ENCODE measurements around the gene CHN1.

Gene CHN1

DNA sequence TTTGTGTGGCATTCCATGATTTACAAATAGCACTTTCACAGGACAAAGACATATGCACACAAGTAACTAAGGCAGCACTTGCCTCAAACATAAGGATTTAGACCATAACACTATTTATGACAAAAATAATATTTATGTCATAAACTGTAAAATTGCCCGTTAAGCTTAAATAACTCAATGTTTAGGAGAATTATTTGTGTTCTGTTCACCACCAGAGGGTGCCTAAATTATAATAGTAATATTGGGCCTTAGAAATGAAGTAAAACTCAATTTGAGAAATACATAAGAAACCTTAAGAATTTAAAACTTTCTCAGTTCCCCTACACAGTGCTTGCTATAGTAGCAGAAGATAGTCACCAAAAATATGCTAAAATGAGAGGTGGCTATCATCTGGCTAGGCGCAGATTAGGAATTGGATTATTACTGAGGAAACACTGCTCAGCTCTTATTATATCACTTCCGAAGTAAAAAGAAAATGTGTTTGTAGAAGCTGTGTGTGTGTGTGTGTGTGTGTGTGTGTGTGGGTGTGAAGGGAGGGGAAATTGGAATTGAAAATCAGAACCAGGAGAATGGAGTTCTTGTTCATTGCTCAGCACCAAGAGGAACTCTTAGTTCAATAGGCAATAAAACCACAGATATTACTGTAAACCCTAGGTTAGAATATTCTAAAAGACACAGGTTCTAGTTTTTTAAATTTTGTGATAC is 4.9 kb upstream of the CHN1 start:
- no peak for DNase-seq

DNA sequence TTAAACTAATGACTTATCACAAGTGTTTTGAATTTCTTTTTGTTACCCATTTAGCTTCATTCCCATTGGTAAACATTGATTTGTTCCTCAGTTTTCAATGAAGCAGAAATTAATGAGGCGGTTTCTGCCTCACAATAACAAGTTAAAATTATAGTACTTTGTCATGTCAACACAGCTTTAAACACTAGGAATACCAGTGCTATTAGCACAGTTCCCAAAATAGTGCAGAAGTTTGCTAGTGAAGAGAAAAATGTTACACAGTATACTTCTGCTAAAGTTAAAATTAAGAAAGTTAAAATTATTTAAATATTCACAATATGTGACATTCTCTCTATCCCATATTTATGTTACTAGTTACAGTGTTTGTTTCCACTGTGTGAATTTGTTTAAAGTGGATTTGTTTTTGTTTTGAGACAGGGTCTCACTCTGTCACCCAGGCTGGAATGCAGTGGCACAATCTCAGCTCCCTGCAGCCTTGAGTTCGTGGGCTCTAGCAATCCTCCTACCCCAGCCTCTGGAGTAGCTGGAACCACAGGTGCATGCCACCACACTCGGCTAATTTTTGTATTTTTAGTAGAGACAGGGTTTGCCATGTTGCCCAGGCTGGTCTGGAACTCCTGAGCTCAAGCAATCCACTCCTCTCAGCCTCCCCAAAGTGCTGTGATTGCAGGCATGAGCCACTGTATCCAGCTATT is 3.8 kb upstream of the CHN1 start:
- no peak for DNase-seq

DNA sequence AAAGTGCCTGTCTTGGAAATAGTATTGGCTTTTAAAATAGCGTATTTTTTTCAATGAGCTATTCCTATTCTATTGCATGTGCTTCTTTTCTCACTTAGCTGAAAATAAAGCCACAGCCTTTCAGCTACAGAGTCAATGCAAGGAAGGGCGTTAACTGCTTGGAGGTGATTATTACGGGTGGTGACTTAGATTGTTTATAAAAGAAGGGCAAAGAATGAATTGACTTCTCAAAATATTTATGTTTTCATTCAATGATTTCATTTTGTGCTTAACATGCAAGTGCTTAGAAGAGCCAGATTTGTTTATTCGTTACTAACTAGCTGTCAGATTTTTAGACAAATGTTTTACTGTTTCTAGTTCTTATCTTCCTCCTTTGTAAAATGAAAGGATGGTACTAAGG is 2.8 kb upstream of the CHN1 start:
- DNase-seq = no peak

DNA sequence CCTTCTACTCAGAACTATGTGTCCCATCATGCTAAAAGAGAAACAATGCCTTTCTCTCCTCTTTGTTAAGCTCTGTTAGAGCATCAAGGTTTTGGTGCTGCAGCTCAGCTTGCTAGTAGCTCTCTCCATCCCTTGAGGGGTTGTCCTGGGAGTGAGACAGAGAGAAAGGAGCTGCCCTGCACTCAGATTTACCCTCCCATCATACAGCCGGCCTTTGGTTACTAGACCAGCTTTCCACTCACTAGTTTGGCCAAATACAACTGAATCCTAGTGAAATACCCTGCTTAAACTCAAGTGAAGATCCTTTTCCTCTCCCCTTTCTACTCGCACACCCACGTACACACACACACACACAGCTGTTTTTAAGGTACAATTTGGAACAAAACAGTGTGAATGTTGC is 2.3 kb upstream of the CHN1 start:
- no peak for DNase-seq

DNA sequence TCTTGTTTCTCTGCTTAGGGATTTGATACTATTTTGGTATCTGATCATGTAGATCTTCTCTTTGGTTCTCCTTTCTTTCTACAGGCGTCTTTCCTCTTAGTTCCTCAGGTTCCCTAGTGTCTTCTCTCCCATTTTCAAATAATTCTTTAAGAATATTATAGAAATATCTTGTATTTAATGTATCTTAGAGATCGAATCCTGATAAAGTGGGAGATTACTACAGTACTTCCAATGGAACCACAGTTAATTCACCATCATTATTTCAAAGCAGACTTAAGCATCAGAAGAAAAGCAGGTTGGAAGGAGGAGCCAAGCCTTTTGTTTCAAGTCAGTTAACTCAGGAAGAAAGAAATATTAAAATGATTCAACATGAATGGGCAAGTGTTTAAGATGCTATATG is 1.1 kb upstream of the CHN1 start:
- DNase-seq = no peak

DNA sequence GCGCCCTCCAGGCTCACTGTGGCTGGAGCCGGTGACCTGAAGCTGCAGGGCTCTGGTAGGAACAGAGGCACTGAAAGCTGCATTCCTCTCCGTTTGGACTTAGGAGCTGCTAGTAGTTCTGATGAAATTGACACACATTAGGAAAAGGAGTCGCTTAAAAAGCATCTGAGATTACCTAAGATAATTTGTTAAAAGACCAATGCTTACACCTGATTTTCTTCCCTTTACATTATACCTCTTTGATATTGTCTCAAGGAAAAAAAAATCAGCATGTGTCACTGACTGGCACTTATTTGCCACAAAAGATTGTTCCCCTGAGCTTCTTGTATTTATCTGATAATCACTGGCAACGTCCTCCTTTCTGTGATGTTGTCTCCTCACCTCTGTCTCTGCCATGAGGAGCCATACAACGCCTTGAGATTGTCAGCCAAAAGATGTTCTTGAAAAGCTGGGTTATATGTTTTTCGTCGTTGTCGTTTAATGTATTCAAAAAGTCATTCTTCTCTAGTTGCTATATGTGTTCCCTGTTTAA is 618 bp upstream of the CHN1 start:
- DNase-seq = no peak

DNA sequence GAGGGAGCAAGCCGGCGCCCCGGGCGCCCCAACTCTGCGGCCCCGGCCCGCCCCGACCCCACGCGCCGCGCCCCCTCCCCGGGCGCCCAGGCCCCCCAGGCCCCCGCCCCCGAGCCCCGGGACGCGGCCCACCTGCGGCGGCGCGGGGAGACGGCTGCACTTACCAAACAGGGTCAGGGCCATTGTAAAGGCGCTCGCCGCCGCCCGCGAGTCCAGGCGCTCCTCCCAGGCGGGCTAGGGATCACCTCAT is 526 bp downstream of the CHN1 start:
- no peak for DNase-seq

DNA sequence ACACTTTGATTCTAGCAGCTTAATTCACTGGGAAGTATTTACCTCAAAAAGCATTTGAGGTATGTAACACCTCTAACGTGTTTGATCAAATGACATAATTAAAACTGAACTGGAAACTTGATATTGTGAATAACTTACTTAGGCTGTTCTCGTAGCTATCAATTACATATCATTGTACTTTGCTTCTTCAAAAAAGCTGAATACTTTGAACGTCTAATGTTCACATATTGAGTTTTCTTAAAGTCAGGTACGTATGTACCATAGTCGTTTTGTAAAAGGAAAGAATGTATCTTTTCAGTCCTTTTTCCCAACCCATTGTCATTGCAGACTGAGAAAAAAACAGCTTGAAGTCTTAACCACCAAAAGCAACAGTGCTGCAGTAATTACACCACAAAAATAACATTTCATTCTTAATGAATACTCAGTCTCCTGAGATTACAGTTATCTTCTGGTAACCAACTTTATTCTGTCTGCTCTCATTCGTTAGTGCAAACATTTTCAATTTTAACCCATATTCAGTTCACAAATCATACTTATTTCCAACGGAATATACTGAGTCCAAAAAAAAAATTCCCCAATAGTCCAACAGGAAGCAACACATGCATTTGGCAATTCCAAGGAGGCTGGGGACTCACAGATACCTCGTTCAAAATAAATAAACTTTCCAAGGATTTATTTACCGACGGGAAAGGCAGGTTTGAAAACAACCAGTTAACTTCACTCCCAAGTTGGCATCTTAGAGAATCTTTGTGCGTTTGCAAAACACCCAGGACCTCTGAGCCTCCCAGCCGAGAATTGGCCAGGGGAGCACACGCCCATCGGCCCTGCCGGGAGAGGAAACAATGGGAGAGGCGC is 1.1 kb downstream of the CHN1 start:
- DNase-seq = no peak

DNA sequence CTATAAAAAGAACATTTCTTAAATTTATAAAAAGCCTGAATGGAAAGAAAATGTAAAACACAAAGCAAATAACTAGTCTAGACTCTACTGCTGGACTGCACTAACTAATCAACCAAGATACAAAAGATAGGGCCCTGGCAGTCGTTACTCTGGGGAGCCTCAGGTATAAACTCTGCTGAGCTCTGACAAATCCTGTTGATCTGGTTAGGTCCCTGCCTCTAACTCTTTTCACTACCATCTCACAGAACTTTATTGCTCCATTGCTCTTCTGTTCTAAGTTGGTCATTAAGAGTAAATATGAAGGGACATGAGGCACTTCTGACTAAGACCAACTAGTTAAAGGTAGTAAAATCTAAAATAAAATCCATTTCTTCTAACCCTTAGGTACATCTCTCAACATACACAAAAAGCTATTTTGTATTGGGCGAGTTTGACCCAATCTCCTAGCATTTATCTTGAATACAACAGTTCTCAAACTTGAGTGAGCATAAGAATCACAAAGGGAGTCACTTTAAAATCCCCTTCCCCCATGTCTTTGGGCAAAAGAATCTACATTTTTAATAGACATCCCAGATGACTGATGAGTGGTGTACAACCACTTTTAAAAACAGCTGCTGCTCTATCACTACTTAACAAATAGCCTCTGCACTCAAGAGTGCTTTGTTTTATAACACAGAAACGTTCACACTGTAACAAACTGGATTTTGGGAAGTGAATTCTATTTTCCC is 2.5 kb downstream of the CHN1 start:
- no peak for DNase-seq

DNA sequence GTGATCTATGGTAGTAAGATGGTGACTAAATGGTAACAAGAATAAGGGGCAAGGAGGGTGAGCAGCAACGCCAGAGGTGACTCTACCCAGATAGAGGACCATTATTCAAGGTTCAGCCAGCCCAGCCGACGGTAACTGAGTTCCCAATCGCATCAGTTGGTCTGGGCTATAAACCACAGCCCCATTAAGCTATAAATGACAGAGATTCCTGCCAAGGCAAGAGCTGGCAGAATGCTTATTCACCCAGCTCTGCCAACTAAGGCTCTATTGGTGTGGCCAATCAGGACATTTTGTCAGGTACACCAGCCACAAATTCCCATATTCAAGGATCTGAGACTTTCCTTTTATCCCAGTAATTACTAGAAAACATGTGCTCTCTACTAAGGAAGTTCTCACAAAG is 3.6 kb downstream of the CHN1 start:
- no peak for DNase-seq

DNA sequence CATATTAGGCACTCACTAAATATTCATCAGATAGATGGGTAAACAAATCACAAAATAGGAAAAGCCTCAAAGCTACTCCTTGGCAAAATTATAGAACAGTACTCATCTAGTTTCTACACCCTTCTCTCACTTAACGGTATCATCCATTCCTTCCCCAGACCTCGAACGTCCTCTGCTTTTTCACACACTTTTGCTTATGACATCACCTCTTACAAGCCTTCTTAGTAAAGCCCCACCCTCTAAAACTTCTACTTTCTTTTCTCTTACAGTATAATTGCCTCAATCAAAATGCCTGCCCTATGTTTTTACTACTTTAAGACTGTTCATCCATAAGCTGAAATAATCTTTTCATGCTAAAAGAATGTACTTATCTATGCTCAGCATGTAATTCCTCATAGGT is 8.1 kb downstream of the CHN1 start:
- DNase-seq = no peak

DNA sequence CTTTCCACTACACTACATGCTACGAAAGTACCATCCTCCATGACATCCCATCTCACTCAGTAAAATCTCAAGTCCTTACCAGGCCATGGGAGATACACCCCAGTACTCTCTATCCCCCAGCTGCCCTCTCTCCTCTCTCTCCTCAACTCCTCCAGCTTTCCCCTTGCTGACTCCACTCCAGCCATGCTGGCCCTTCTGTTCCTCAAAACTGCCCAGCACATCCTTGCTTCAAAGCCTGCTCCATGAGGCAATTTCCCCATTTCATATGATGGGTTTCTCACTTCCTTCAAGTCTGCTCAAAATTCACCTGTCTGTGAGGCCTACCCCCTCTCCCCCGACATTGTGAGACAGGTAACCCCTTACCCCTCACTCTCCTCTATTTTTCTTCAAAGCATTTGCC is 8.6 kb downstream of the CHN1 start:
- DNase-seq = no peak

DNA sequence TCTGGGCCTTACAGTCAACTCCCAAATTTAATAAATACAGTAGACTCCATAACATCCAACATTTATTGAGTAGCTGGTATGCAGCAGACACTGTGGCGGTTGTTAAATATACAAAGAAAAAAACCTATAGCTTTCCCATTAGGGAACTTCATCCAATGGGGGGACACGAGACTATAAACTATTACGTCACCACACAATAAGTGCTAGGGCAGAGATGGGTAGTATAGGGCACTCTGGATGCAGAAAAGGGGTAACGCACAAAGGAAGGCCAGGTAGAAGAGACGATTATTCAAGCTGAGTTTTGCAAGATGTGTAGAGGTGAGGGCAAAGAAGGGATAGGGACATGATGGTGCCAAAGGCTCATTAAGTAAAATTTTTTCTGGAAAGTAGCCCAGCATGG is 10.8 kb downstream of the CHN1 start:
- DNase-seq = no peak

DNA sequence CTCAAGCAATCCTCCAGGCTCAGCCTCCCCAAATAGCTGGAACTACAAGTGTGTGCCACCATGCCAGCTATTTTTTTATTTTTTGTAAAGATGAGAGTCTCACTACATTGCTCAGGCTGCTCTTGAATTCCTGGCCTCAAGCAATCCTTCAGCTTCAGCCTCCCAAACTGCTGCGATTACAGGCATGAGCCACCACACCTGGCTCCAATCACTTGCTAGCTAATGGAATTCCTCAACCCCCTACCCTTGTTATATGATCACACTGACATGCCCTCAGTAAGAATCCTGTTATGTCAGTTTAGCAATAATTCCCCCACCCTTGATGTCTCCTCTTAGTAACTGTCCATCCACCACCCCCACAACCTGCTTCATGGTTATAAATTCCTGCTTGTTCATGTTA is 12.3 kb downstream of the CHN1 start:
- no peak for DNase-seq

DNA sequence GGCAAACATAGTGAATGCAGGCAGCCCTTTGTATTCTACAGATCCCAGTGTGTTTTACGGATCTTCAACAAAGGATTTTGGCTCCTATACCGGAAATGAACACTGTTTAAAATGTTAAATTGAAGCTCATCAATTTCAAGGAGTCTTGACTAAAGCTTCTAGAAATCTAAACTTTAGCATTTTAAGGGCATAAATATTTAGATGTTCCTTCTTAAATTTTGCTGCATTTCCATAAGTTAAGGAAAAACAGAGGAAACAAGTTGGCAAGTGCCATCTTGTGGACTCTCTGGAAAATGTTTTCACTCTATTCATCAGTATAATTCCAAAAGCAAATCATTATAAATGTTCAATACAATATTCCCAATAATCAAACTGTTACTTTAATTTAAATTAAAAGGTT is 19.6 kb downstream of the CHN1 start:
- DNase-seq = no peak

DNA sequence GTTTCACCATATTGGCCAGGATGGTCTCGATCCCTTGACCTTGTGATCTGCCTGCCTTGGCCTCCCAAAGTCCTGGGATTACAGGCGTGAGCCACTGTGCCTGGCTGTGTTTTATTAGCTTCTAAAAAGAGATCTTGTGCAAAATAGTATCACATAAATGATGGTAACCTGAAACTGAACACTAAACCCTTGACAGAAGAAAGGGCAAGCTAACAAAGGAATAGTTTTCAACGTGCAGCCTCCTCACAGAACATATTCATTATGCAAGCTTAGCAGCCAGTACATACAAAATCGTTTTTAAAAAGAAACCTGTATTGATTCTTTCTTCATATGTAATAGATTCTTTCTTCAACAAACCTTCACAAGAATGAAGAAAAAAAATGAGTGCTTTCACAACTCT is 20.6 kb downstream of the CHN1 start:
- no peak for DNase-seq

DNA sequence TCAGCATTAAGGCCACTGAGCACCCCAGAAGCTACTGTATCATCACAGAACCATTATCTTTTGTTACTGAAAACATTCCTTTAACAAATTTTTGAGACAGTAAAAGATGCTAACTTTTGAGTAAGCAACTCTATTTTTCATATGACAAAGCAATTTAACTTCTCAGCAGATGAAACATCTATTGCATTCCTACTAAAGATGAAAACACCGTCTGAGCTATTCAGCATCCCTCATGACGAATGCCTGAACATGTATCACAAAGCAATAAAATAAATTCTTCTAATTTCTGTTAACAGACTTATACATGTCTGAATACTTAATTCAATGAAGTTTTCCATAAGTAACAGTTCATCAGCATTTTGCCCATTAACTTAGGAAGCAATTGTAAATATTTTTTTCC is 23.9 kb downstream of the CHN1 start:
- DNase-seq = no peak

DNA sequence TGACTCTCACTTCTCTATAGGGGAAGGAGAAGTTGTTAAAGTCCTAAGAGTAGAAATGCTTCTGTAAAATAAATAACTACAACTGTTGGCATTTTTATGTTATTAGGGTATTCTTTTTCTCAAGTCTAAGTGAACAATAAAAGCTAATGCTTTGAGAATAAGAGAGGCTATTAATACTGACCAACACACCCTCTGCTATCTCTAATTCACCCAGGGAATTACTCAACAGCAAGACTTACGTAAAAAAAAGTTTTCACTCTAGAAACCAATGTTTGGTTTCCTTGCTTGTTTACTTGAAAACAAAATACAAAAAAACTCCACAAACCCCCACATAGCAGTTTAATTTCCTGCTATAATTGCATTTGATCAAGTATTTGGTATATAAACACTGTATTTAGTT is 25.2 kb downstream of the CHN1 start:
- no peak for DNase-seq

DNA sequence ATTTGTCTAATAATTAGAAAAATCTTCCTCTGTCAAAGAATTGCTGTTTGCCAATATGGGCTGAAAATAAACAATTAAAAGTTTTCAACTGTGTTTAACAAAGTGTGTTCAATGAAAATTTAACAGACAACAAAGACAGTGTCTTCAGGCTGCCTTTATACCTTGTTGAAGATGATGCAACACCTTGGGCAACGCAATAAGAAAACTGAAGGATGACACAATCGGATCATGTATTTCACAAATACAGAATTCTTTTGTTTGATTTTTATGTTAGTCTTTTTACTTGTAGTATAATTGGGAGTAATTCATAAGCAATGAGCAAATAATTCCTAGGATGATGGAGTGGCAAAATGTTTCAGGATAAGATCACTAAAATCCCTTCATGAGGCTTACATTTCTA is 27.8 kb downstream of the CHN1 start:
- no peak for DNase-seq

DNA sequence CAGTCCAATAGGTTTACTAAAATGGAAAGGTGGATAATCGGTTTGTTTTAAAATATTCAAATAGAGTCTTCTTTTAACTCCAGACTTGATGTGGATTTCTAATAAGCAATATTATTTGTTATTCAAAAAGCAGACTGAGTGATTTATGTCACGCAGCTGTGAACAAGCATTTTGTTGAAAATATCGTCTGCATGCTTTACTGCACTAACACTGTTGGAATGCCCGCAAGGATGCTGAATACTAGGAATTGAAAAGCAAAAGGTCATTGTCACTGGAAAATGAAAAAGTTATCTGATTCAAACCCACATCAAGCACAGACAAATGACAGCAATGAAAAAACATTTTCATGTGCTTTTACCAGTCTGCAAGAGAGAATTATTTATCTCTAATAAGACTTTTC is 31.1 kb downstream of the CHN1 start:
- no peak for DNase-seq

DNA sequence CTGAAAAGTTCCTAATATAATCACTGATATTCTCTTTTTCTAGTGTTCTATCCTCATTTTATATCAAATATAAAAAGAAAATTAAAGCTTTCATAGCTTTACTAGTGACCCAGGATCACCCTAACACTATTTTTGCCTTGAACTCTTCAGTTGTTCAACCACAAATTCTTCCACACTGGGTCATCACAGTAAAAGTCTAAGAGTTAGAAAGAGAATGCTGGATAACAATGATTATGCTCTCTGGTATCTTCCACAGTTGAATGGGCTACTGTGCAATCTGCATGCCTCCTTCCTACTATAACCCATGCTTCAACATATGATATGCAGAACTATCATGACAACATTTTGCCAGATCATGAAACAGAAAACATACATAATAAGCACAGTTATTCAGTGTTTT is 32.3 kb downstream of the CHN1 start:
- DNase-seq = no peak

DNA sequence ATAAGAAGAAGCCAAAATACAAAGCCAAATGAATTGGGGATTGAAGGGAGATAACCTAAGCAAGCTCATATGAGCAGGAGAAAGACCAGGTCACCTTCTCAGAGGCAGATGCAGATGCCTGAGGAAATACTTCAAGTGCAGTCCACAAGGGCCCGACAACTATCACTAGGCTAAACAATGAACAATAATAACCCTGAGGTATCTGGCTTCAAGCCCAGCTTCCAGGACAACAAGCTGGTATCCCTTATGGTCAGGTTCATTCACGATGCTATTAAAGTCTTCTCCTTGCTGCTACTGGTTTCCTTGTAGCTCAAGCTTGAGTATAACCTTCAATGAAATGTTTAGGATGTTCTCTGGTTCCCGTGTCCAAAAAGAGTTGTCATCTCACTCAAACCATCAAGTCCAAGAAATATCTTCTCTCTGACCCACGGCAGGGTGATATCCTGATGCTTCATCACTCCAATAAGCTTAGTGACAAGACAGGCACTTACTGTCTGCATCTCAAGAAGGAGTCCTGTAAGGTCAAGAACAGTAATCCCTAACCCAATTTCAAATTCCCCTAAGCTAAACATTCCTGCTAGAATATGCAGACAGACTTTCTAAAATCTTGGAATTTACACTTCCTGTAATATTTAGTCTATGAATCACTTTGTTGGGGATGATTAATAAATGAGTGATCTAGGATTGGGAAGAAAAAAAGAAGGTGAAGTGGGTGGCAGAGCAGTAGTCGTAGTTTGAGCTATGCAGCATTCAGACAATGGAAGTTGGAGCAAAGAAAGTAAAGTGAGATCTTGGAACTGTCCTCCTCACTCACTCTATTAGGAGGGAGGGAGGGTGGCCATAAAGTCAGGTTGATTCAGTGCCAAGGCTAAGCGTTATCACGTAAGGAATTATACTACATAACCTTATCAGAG is 33.1 kb downstream of the CHN1 start:
- no peak for DNase-seq
